GM21528 (cell line): ENCODE results near the gene FBRSL1.

Experiments used
- ATAC-seq: cut with Tn5 transposase; IDR thresholded peaks from one replicate; pipeline ENCODE4 v1.9.1; 2021; ENCODE audit warnings: mild to moderate bottlenecking, moderate library complexity; ENCODE audit not compliant: unreplicated experiment, low FRiP score

FBRSL1 gene

GRCh38 chr12:132534076-132534475, 44.1 kb downstream of the FBRSL1 start:
- ATAC-seq, result no peak

- ATAC-seq, result no peak
Observed at GRCh38 chr12:132535019-132535418, 45.1 kb downstream of the FBRSL1 start.

GRCh38 chr12:132536102-132536876, 46.3 kb downstream of the FBRSL1 start:
- ATAC-seq, result no peak

- no peak for ATAC-seq
Observed at GRCh38 chr12:132537049-132537448, 47.1 kb downstream of the FBRSL1 start.

DNA sequence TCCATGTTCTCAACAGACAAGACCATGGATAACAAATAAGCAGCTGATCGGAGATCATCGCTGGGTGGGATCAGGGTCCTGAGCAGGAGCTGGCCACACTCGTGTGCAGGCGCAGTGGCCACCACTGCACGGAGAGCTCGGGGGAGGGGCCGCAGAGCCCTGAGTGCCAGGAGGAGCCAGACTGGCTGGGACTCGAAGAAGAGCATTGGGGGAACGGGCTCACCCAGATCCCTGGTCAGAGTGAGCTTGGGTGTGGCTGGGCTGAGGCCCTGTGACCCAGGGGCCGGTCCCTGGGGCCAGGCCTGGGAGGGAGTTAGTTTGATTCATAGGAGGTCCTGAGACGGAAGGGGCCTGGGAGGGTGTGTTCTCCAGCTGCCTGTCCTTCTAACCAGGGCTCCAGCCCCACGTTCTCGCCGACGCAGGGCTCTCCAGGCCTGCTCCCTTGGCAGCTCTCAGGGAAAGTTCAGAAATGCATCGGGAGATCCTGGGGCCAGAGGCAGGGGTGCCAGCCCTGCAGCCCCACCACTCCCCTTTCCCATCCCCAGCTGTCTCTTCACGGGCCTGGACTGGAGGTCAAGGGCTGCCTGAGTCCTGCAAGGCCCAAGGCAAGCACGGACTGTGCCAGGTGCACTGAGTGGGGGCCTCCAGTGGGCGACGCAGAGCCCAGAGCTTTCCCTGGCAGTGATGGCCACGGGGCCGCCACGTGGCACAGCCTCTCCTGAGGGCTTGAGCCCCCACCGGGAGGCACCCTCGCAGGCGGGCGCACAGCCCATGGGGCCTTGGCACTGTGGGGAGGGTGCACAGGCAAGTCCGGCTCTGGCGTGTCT, 48.1 kb downstream of the FBRSL1 start:
- ATAC-seq, result no peak

GRCh38 chr12:132538663-132538990, 48.7 kb downstream of the FBRSL1 start:
- no peak for ATAC-seq

GRCh38 chr12:132539016-132539773, 49.2 kb downstream of the FBRSL1 start:
- ATAC-seq, result no peak

- ATAC-seq, result no peak
Observed at GRCh38 chr12:132540436-132540835, 50.5 kb downstream of the FBRSL1 start.

GRCh38 chr12:132541200-132541599, 51.2 kb downstream of the FBRSL1 start:
- no peak for ATAC-seq

- ATAC-seq, result no peak
Observed at GRCh38 chr12:132541996-132542395, 52.0 kb downstream of the FBRSL1 start.

GRCh38 chr12:132542661-132543060, 52.7 kb downstream of the FBRSL1 start:
- ATAC-seq, result no peak

DNA sequence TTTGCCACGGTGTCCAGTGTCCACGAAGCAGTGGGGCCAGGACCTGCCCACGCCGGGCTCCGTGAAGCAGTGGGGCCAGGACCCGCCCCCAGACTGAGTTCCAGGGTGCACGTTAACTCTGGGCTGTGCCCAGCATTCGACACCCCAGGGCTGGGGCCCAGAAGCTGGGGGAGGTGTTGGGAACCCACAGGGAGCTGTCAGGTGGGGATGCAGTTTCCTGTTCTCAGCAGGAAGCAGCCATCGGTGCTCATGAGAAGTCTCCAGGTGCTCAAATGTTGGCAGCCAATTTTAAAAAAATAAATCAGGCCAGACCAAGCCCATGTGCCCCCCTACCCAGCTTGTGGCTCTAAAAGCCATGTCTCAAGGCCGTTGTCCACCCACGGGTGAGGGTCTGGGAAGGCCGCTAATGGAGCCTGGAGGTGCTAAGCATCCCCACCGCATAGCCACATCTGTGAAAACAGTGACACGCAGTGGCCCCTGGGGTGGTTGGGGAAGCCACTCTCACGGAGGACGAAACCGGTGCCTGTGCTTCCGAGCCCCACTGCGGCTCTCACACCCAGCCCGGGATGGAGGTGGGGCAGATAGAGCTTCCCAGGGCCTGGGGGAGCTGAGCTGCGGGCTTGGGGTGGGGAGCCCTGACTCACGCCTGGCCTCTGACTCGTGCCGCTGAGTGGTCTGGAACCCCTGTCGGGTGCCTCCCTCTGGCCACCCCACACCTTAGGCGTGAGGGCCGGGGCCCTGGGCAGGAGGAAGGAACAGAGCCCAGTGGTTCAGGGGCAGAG, 53.5 kb downstream of the FBRSL1 start:
- no peak for ATAC-seq

- ATAC-seq, result no peak
Observed at GRCh38 chr12:132544080-132544397, 54.1 kb downstream of the FBRSL1 start.

DNA sequence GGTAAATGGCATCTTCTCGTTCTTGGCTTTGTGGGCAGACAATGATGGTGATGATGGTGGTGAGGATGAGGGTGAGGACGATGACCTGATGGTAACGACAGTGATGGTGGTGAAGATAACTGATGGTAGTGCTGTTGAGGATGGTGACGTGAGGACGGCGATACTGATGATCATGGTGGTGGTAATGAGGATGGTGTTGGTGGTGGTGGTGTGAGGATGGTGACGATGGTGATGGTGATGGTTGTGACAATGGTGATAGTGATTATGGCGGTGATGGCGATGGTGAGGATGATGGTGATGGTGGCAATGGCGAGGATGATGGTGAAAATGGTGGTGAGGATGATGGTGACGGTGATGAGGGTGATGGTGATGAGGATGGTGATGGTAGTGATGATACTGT, 54.5 kb downstream of the FBRSL1 start:
- ATAC-seq, result no peak

- ATAC-seq, result no peak
Observed at GRCh38 chr12:132545164-132545953, 55.4 kb downstream of the FBRSL1 start.

GRCh38 chr12:132545955-132546354, 56.0 kb downstream of the FBRSL1 start:
- ATAC-seq, result no peak

GRCh38 chr12:132546647-132547046, 56.7 kb downstream of the FBRSL1 start:
- no peak for ATAC-seq

GRCh38 chr12:132547205-132547740, 57.3 kb downstream of the FBRSL1 start:
- no peak for ATAC-seq

- ATAC-seq, result no peak
Observed at GRCh38 chr12:132548430-132549058, 58.6 kb downstream of the FBRSL1 start.
